Measurements from ENCODE around the gene TTC13. TPM values are rescaled to one million over a fixed set of nuclear protein-coding genes. Genes with fewer than 3 reads are reported as not detected.

TTC13 gene
- total and polyA plus RNA-seq, 2 of the 4 experiments (the other 2 are of a cell fraction), result 6.1 to 9.1 TPM

DNA sequence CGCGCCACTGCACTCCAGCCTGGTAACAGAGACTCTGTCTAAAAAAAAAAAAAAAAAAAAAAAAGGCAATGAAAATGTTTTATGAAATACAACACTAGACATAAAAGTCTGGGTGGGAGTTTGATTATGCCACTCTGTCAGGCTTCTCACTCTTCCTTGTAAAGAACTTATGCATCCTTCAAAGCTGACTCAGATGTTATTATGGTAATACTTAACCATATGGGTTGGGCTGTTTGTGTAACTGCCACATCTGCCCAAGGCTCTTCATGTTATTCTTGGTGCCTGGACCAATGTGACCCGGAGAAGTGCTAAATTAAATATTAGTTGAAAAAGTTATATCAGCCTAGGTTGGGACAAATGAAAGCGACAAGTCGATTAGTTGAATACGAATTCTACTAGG, 37.6 kb upstream of the TTC13 start:
- ChIA-PET POLR2A (ENCODE audit: unreplicated experiment) (no interaction called here), CTCF (no interaction called here)
- in situ Hi-C loops (cut with MboI; ENCODE audit: low sequenced_read_pairs), result no loop called here
- H3K9me3 ChIP-seq (ENCODE audit: control insufficient read depth, insufficient read depth, low read length), result no peaks in the 10 kb centered on the region; the same call in 1 of the 2 replicates
- peaks cover 13% of the 10 kb centered on the region for H3K9me1 ChIP-seq (ENCODE audit: insufficient read depth, low read length)
- H4K20me1 ChIP-seq (ENCODE audit: insufficient read depth, low read length), result no peaks in the 10 kb centered on the region
- no peak overlapping the region for H3K14ac ChIP-seq (replicated peaks; ENCODE audit: low read depth, low read length)
- BruUV-seq (replicated peaks), result no TSS peak
- H3K4ac ChIP-seq (ENCODE audit: low read depth, low read length), result no peak overlapping the region
- H3K27ac ChIP-seq (ENCODE audit: insufficient read depth, low read length), result no peak overlapping the region
- no peak overlapping the region for H2AK9ac ChIP-seq (replicated peaks; ENCODE audit: low read depth, low read length, poor library complexity)
- H3K4me2 ChIP-seq (ENCODE audit: low read depth, low read length), result no peak overlapping the region
- H3K56ac ChIP-seq (ENCODE audit: extremely low read depth, insufficient read depth, low read length), result no peak overlapping the region
- H3K36me3 ChIP-seq (ENCODE audit: control insufficient read depth, insufficient read depth, low read length), result peaks cover 11% of the 10 kb centered on the region
- intact Hi-C loops (cut with micrococcal nuclease), result no loop called here
- no peak overlapping the region for H4K5ac ChIP-seq (ENCODE audit: low read depth, low read length)
- H2AK5ac ChIP-seq (ENCODE audit: low read depth, low read length), result no peak overlapping the region
- no peak overlapping the region for H2BK15ac ChIP-seq (ENCODE audit: low read depth, low read length)
- WGBS, 2 experiments (ENCODE audit: extremely low coverage in 2 of 2, insufficient read length in 1 of 2), result 100% methylated on average over 4 of the region's 6 CpGs; no CpG with 5 or more reads in 1 of the 2 experiments
- no peak overlapping the region for H2BK5ac ChIP-seq (ENCODE audit: low read depth, low read length, poor library complexity, severe bottlenecking)
- dilution Hi-C loops (cut with HindIII; ENCODE audit: low sequenced_read_pairs, unreplicated experiment), result no loop called here
- H4K8ac ChIP-seq (ENCODE audit: low read depth in 2 of 2, low read length in 2 of 2), result no peak overlapping the region
- peaks cover 0 to 11% of the 10 kb centered on the region in 2 experiments; a peak in 1 of 4 replicates for H3K79me1 ChIP-seq (ENCODE audit: low read depth in 1 of 2, low read length in 2 of 2)
- H2BK120ac ChIP-seq (ENCODE audit: low read depth, low read length), result no peak overlapping the region
- no peak overlapping the region for H3K9ac ChIP-seq (ENCODE audit: low read depth, low read length)
- no peak overlapping the region for H2BK20ac ChIP-seq (ENCODE audit: low read depth, low read length)
- no peaks in the 10 kb centered on the region for H3K27me3 ChIP-seq (ENCODE audit: control insufficient read depth, insufficient read depth, low read length)
- DNase-seq (no peak), ATAC-seq (ENCODE audit: low read depth) (peak; percentile 28; the same call in 1 of the 2 replicates)
- no peak overlapping the region for H3K18ac ChIP-seq (ENCODE audit: low read depth, low read length)
- no peak overlapping the region for H4K91ac ChIP-seq (ENCODE audit: insufficient read depth, low read depth, low read length)
- no peak overlapping the region for H3K4me3 ChIP-seq (ENCODE audit: insufficient read depth, low read depth, low read length)
- peaks cover 7% of the 10 kb centered on the region for H3K4me1 ChIP-seq (ENCODE audit: control insufficient read depth, insufficient read depth, low read length)
- H3K23ac ChIP-seq (ENCODE audit: low read depth, low read length), result no peak overlapping the region
- H2AFZ ChIP-seq (replicated peaks; ENCODE audit: low read length, poor library complexity), result no peak overlapping the region
- no peak for TF ChIP-seq CEBPB (IDR thresholded peaks at IDR 0.05; ENCODE audit: low read depth, low read length)
- TF ChIP-seq, protein P1, sequence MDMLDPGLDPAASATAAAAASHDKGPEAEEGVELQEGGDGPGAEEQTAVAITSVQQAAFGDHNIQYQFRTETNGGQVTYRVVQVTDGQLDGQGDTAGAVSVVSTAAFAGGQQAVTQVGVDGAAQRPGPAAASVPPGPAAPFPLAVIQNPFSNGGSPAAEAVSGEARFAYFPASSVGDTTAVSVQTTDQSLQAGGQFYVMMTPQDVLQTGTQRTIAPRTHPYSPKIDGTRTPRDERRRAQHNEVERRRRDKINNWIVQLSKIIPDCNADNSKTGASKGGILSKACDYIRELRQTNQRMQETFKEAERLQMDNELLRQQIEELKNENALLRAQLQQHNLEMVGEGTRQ (IDR thresholded peaks at IDR 0.05; ENCODE audit: low read depth, low read length), result no peak
